ENCODE results near the gene IDE. TPM values are rescaled to one million over a fixed set of nuclear protein-coding genes. Genes with fewer than 3 reads are reported as not detected.

The IDE gene
- total RNA-seq, 1 donor, result 56.6 TPM

DNA sequence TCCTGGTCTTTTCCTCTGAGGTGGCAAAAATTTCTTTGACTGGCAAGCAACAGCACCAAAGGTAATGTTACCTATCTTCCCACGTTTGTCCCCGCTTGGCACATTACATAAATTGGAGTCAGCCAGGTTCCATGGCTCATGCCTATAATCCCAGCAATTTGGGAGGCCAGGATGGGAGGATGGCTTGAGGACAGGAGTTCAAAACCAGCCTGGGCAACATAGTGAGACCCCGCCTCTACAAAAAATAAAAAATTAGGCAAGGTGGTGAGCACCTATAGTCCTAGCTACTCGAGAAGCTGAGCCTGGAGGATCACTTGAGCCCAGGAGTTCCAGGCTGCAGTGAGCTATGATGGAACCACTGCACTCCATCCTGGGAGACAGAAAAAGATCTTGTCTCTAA is 139.5 kb downstream of the IDE start:
- TF ChIP-seq, protein P1, sequence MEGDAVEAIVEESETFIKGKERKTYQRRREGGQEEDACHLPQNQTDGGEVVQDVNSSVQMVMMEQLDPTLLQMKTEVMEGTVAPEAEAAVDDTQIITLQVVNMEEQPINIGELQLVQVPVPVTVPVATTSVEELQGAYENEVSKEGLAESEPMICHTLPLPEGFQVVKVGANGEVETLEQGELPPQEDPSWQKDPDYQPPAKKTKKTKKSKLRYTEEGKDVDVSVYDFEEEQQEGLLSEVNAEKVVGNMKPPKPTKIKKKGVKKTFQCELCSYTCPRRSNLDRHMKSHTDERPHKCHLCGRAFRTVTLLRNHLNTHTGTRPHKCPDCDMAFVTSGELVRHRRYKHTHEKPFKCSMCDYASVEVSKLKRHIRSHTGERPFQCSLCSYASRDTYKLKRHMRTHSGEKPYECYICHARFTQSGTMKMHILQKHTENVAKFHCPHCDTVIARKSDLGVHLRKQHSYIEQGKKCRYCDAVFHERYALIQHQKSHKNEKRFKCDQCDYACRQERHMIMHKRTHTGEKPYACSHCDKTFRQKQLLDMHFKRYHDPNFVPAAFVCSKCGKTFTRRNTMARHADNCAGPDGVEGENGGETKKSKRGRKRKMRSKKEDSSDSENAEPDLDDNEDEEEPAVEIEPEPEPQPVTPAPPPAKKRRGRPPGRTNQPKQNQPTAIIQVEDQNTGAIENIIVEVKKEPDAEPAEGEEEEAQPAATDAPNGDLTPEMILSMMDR (IDR thresholded peaks at IDR 0.05; ENCODE audit: insufficient read depth, low read depth, low read length), result no peak
- H3K4me3 ChIP-seq (ENCODE audit: low read depth, low read length), result no peak overlapping the region
- no peak for DNase-seq (ENCODE audit: low read depth)

DNA sequence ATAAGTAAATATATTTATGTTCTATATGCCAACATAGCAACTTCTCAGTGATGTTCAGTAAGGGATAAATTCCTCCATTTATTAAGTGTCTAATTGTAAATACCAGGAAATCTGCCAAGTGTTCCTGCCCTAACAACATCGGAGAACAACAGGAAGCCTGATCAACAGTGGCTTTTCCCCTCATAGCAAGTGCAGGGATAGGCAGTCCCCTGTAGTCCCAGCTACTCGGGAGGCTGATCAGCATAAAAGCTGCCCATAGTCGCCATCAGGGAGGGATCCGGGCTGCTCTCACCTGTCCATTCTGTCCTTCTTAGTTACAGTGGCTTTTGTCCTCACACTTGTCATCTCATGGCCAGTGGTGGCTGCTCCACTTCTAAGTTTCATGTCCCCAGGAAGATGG is 141.3 kb downstream of the IDE start:
- no peak for DNase-seq (ENCODE audit: low read depth)
- no peak overlapping the region for H3K4me3 ChIP-seq (ENCODE audit: low read depth, low read length)
- TF ChIP-seq, protein P1 (IDR thresholded peaks at IDR 0.05; ENCODE audit: insufficient read depth, low read depth, low read length), result no peak

DNA sequence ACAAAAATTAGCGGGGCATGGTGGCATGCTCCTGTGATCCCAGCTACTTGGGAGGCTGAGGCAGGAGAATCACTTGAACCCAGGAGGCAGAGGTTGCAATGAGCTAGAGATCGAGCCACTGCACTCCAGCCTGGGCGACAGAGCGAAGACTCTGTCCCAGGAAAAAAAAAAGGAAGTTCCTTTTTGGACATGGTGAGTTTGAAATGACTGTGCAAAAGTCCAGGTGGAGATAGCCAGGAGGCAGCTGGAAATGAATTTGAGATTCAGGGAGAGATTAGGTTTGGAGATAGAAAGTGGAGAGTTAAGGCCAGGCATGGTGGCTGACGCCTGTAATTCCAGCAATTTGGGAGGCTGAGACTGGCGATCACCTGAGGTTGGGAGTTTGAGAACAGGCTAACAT is 143.8 kb downstream of the IDE start:
- TF ChIP-seq, protein P1 (IDR thresholded peaks at IDR 0.05; ENCODE audit: insufficient read depth, low read depth, low read length), result no peak
- no peak for DNase-seq (ENCODE audit: low read depth)
- no peak overlapping the region for H3K4me3 ChIP-seq (ENCODE audit: low read depth, low read length)

DNA sequence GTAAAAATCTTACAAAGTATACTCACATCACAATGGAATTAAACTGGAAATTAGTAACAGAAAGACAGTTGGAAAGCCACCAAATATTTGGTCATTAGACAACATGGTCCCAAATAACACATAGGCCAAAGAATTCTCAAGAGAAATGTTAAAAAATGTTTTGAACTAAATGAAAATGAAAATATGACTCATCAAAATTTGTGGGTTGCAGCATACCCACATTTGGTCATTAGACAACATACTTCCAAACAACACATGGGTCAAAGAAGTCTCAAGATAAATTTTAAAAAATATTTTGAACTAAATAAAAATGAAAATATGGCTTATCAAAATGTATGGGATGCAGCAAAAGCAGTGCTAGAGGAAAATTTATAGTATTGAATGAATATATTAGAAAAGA is 152.3 kb downstream of the IDE start:
- no peak for DNase-seq (ENCODE audit: low read depth)
- H3K4me3 ChIP-seq (ENCODE audit: low read depth, low read length), result no peak overlapping the region
- TF ChIP-seq, protein P1 (IDR thresholded peaks at IDR 0.05; ENCODE audit: insufficient read depth, low read depth, low read length), result no peak

DNA sequence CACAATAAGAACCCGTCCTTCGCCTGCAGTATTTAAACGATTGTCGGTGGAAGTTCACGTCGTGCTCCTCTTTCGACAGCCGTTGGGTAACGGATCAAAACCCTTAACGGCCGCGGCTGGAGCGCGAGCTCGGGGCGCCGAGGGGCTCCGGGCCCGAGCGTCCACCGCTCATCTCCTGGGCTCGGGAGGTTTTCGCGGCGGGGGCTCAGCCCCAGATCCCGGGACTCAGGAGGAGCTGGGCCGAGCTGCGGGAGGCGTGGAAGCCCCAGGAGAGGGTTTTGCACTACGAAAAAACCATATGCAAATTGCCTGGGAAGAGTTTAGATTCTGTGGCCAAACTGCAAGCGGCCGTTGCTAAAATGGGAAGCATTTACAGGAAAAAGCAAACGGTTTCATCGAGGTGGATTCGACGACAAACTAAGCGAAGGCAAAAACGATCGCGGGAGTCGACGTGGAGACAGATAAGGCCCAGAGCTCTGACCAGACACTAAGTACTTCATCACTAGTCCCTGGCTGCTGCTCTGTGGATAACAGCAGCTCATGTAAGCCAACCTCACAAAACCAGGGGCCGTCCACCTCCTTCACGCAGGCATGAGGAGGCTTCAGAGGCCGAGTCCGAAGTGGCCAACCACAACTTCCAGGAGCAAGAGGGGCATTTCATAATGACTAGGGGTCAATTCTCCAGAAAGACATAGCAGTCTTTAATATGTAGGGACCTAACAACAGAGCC is 153.2 kb downstream of the IDE start:
- H3K4me3 ChIP-seq (ENCODE audit: low read depth, low read length), result peak overlapping the region; percentile 43
- peak; percentile 12 for DNase-seq (ENCODE audit: low read depth)
- TF ChIP-seq, protein P1 (IDR thresholded peaks at IDR 0.05; ENCODE audit: insufficient read depth, low read depth, low read length), result no peak

DNA sequence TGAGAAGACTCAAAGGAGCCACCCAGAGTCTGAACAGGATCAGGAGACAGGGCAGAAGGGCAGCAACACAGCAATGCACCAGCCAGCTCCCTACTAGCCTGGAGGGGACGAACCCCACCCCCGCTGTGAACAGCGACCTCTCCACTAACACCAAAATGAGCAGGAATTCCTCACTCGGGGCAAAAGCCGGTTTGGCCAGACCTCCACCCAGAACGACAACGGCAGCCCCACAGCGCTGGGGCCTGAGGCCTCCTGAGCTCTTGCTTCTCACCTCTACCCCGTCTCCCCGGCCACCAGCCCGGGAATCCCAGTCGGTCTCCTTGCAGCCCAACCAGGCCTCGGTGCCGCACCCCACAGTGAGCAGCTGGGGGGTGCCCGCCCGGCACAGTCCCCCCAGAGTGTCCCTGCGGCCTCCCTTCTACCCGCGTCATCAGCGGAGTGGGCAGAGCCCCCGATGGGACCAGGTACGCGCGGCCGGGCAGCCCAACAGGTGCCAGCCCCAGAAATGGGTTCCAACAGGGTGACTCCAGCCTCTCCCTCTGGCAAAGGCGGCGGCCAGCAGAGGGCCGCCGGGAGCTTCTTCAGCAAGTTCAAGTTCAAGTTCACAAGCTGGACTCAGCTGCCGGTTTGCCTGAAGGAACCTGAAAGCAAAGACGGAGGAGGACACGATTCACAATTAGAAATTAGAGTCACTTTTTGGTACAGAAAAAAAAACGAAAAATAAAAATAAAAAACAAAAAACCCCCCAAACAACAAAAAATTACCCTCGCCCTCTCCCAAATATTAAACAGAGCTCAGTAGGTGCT is 153.9 kb downstream of the IDE start:
- peak; percentile 63 for DNase-seq (ENCODE audit: low read depth)
- TF ChIP-seq, protein P1 (IDR thresholded peaks at IDR 0.05; ENCODE audit: insufficient read depth, low read depth, low read length), result peak; percentile 60
- peak overlapping the region; percentile 43 for H3K4me3 ChIP-seq (ENCODE audit: low read depth, low read length)
